ENCODE data around the gene GOT1. TPM values are rescaled to one million over a fixed set of nuclear protein-coding genes. Genes with fewer than 3 reads are reported as not detected.

Gene GOT1
- total and polyA plus RNA-seq, 2 of the 8 experiments (the other 6 are each of a cell fraction or from before 2014, with no cell fraction given): 16.7 to 47.0 TPM

- TF ChIP-seq, protein P1, sequence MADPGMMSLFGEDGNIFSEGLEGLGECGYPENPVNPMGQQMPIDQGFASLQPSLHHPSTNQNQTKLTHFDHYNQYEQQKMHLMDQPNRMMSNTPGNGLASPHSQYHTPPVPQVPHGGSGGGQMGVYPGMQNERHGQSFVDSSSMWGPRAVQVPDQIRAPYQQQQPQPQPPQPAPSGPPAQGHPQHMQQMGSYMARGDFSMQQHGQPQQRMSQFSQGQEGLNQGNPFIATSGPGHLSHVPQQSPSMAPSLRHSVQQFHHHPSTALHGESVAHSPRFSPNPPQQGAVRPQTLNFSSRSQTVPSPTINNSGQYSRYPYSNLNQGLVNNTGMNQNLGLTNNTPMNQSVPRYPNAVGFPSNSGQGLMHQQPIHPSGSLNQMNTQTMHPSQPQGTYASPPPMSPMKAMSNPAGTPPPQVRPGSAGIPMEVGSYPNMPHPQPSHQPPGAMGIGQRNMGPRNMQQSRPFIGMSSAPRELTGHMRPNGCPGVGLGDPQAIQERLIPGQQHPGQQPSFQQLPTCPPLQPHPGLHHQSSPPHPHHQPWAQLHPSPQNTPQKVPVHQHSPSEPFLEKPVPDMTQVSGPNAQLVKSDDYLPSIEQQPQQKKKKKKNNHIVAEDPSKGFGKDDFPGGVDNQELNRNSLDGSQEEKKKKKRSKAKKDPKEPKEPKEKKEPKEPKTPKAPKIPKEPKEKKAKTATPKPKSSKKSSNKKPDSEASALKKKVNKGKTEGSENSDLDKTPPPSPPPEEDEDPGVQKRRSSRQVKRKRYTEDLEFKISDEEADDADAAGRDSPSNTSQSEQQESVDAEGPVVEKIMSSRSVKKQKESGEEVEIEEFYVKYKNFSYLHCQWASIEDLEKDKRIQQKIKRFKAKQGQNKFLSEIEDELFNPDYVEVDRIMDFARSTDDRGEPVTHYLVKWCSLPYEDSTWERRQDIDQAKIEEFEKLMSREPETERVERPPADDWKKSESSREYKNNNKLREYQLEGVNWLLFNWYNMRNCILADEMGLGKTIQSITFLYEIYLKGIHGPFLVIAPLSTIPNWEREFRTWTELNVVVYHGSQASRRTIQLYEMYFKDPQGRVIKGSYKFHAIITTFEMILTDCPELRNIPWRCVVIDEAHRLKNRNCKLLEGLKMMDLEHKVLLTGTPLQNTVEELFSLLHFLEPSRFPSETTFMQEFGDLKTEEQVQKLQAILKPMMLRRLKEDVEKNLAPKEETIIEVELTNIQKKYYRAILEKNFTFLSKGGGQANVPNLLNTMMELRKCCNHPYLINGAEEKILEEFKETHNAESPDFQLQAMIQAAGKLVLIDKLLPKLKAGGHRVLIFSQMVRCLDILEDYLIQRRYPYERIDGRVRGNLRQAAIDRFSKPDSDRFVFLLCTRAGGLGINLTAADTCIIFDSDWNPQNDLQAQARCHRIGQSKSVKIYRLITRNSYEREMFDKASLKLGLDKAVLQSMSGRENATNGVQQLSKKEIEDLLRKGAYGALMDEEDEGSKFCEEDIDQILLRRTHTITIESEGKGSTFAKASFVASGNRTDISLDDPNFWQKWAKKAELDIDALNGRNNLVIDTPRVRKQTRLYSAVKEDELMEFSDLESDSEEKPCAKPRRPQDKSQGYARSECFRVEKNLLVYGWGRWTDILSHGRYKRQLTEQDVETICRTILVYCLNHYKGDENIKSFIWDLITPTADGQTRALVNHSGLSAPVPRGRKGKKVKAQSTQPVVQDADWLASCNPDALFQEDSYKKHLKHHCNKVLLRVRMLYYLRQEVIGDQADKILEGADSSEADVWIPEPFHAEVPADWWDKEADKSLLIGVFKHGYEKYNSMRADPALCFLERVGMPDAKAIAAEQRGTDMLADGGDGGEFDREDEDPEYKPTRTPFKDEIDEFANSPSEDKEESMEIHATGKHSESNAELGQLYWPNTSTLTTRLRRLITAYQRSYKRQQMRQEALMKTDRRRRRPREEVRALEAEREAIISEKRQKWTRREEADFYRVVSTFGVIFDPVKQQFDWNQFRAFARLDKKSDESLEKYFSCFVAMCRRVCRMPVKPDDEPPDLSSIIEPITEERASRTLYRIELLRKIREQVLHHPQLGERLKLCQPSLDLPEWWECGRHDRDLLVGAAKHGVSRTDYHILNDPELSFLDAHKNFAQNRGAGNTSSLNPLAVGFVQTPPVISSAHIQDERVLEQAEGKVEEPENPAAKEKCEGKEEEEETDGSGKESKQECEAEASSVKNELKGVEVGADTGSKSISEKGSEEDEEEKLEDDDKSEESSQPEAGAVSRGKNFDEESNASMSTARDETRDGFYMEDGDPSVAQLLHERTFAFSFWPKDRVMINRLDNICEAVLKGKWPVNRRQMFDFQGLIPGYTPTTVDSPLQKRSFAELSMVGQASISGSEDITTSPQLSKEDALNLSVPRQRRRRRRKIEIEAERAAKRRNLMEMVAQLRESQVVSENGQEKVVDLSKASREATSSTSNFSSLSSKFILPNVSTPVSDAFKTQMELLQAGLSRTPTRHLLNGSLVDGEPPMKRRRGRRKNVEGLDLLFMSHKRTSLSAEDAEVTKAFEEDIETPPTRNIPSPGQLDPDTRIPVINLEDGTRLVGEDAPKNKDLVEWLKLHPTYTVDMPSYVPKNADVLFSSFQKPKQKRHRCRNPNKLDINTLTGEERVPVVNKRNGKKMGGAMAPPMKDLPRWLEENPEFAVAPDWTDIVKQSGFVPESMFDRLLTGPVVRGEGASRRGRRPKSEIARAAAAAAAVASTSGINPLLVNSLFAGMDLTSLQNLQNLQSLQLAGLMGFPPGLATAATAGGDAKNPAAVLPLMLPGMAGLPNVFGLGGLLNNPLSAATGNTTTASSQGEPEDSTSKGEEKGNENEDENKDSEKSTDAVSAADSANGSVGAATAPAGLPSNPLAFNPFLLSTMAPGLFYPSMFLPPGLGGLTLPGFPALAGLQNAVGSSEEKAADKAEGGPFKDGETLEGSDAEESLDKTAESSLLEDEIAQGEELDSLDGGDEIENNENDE (IDR thresholded peaks at IDR 0.05; ENCODE audit: insufficient replicate concordance, low read length): no peak
- no peak for TF ChIP-seq SP4 (IDR thresholded peaks at IDR 0.05; ENCODE audit: low read length)
- TF ChIP-seq GTF2F1 (IDR thresholded peaks at IDR 0.05; ENCODE audit: borderline replicate concordance, low read depth, low read length): no peak
- TF ChIP-seq TAF1 (IDR thresholded peaks at IDR 0.05; ENCODE audit: low read depth, low read length): no peak
- no peak for TF ChIP-seq CTBP2 (IDR thresholded peaks at IDR 0.05; ENCODE audit: borderline replicate concordance, insufficient read depth, insufficient read length, low read length)
- TF ChIP-seq HDAC2 (IDR thresholded peaks at IDR 0.05; ENCODE audit: borderline replicate concordance in 1 of 2, low read depth in 2 of 2, low read length in 2 of 2): no peak
- TF ChIP-seq KDM5A (IDR thresholded peaks at IDR 0.05; ENCODE audit: low read length): no peak
- TF ChIP-seq KDM4A (IDR thresholded peaks at IDR 0.05; ENCODE audit: low read depth, low read length, severe bottlenecking): no peak
- no peak for TF ChIP-seq CTCF (IDR thresholded peaks at IDR 0.05; ENCODE audit: control extremely low read depth in 1 of 3, insufficient read depth in 1 of 3, low read depth in 1 of 3, low read length in 3 of 3)
Measured at GRCh38 chr10:99399664-99400063, 30.8 kb downstream of the GOT1 start (continued).

Data from H1 (cell line).